Esophagus squamous epithelium (tissue), 5 donors: ENCODE results near the gene VRK2. TPM values are rescaled to one million over a fixed set of nuclear protein-coding genes. Genes with fewer than 3 reads are reported as not detected.
"Not testable (repeated sequence)": the region's sequence is repeated elsewhere in the genome, so short reads cannot be mapped to it uniquely, and the experiment has no call there.

Source experiments
- DNase-seq: peaks from one replicate; lab custom pipeline; 2025; lab: John Stamatoyannopoulos, UW
- H3K27ac ChIP-seq, 4 donors: fragments of 200-600 bp; sonication (generic); one replicate each; pipeline ENCODE4 v1.5.1; 2016 to 2019; ENCODE audit warnings: mild to moderate bottlenecking in 1 of 4
- H3K27me3 ChIP-seq, 4 donors: fragments of 200-600 bp; sonication (generic); 1 replicate in 3 of 4; 2 replicates in 1 of 4; pipeline versions ENCODE4 v1.5.1 to v1.6.0; 2017 to 2021; ENCODE audit warnings: antibody characterized with exemption in 1 of 4
- H3K36me3 ChIP-seq, 3 donors: fragments of 200-600 bp; sonication (generic); one replicate each; pipeline ENCODE4 v1.5.1; 2016 to 2019
- H3K4me1 ChIP-seq, 3 donors: fragments of 200-600 bp; sonication (generic); one replicate each; pipeline ENCODE4 v1.5.1; 2017 to 2019
- H3K4me3 ChIP-seq, 4 donors: fragments of 200-600 bp; sonication (generic); 1 replicate in 3 of 4; 2 replicates in 1 of 4; pipeline ENCODE4 v1.5.1; 2016 to 2019; ENCODE audit warnings: mild to moderate bottlenecking in 2 of 4, moderate library complexity in 1 of 4
- H3K9me3 ChIP-seq, 3 donors: fragments of 200-600 bp; sonication (generic); one replicate each; pipeline ENCODE4 v1.5.1; 2016 to 2019
- CTCF ChIP-seq, 6 experiments: fragments of 450-650 bp in 4 of 6; fragments of 200-600 bp in 2 of 6; sonication (generic) in 2 of 6; IDR thresholded peaks; one replicate each; pipeline ENCODE4 v1.5.1; 2016 to 2019; ENCODE audit warnings: antibody characterized with exemption in 6 of 6, mild to moderate bottlenecking in 4 of 6, moderate library complexity in 4 of 6
- POLR2A ChIP-seq, 4 donors: fragments of 450-650 bp; IDR thresholded peaks; one replicate each; pipeline ENCODE4 v1.6.1; 2017; ENCODE audit warnings: antibody characterized with exemption in 4 of 4, mild to moderate bottlenecking in 4 of 4, moderate library complexity in 3 of 4
- WGBS, 2 donors: methylation state at CpG; one replicate each; pipeline ENCODE4 v1.1.5; 2018; 5-methylcytosine and 5-hydroxymethylcytosine counted together
- intact Hi-C: fragments of 100-400 bp; cut with DNase I; formaldehyde crosslinking; loops from one replicate; pipeline ENCODE4 v1.15.0; 2022
- total RNA-seq, 4 donors: library from RNA; depleted of rRNA; stranded (reverse); fragments of >200 nt; gene quantifications; one replicate each; pipeline ENCODE4 v1.1.0, GENCODE V29; 2016
- donor health status: DM: yes; HTN: yes; CAD: no.

Gene VRK2
- total RNA-seq, 4 donors from 2014 or later: 17.9 to 33.6 (median 25.7) TPM

- DNase-seq: no peak
- intact Hi-C loops: no loop called here
- Histone ChIP-seq H3K4me3 (no peak overlapping the region), H3K27me3 (no peaks in the 10 kb centered on the region), H3K9me3 (peaks cover 0 to 5% (median 0%) of the 10 kb centered on the region in 3 donors), H3K27ac (no peak overlapping the region), H3K36me3 (peaks cover 0 to 54% (median 0%) of the 10 kb centered on the region in 3 donors), H3K4me1 (no peaks in the 10 kb centered on the region)
- 74 to 88% methylated on average over 2 of the region's 2 CpGs for WGBS, 2 donors
- TF ChIP-seq CTCF (IDR thresholded peaks at IDR 0.05) (no peak), POLR2A (IDR thresholded peaks at IDR 0.05) (no peak)
These were observed 42.5 kb downstream of the VRK2 start for GRCh38 chr2:58089081-58089480.

- WGBS, 2 donors: 94 to 100% methylated on average over 4 of the region's 4 CpGs
- H3K4me1 ChIP-seq, H3K4me3 ChIP-seq, H3K27ac ChIP-seq, intact Hi-C loops, DNase-seq, H3K27me3 ChIP-seq: not testable (repeated sequence)
- H3K36me3 ChIP-seq: peaks cover 0 to 62% (median 0%) of the 10 kb centered on the region in 3 donors
- H3K9me3 ChIP-seq: peaks cover 0 to 10% (median 0%) of the 10 kb centered on the region in 3 donors
These were observed 46.2 kb downstream of the VRK2 start for GRCh38 chr2:58092772-58093171.

GRCh38 chr2:58097025-58097424 lies 50.4 kb downstream of the VRK2 start:
- TF ChIP-seq POLR2A (IDR thresholded peaks at IDR 0.05) (no peak), CTCF (IDR thresholded peaks at IDR 0.05) (no peak)
- intact Hi-C loops: no loop called here

GRCh38 chr2:58098254-58099095 lies 51.9 kb downstream of the VRK2 start:
- H3K36me3 ChIP-seq: peaks cover 0 to 10% (median 0%) of the 10 kb centered on the region in 3 donors
- peaks cover 0 to 5% (median 0%) of the 10 kb centered on the region in 3 donors for H3K9me3 ChIP-seq
- no peaks in the 10 kb centered on the region for H3K4me1 ChIP-seq
- DNase-seq: no peak
- TF ChIP-seq POLR2A (IDR thresholded peaks at IDR 0.05) (no peak), CTCF (IDR thresholded peaks at IDR 0.05) (no peak)
- no peak overlapping the region for H3K4me3 ChIP-seq
- H3K27me3 ChIP-seq: no peaks in the 10 kb centered on the region
- no peak overlapping the region for H3K27ac ChIP-seq
- intact Hi-C loops: no loop called here
- WGBS, 2 donors: 79 to 84% methylated on average over 4 of the region's 4 CpGs

More at GRCh38 chr2:58097025-58097424, 50.4 kb downstream of the VRK2 start:
- Histone ChIP-seq H3K36me3 (peaks cover 0 to 21% (median 0%) of the 10 kb centered on the region in 3 donors), H3K9me3 (peaks cover 0 to 10% (median 0%) of the 10 kb centered on the region in 3 donors), H3K4me3 (no peak overlapping the region), H3K27me3 (no peaks in the 10 kb centered on the region), H3K4me1 (no peaks in the 10 kb centered on the region), H3K27ac (no peak overlapping the region)
- 72 to 91% methylated on average over 1 of the region's 1 CpG for WGBS, 2 donors
- DNase-seq: no peak

GRCh38 chr2:58099096-58099769 lies 52.6 kb downstream of the VRK2 start:
- Histone ChIP-seq H3K4me3 (no peak overlapping the region), H3K9me3 (peaks cover 0 to 5% (median 0%) of the 10 kb centered on the region in 3 donors), H3K4me1 (no peaks in the 10 kb centered on the region), H3K27ac (no peak overlapping the region), H3K27me3 (no peaks in the 10 kb centered on the region), H3K36me3 (peaks cover 0 to 10% (median 0%) of the 10 kb centered on the region in 3 donors)
- intact Hi-C loops: no loop called here
- TF ChIP-seq POLR2A (IDR thresholded peaks at IDR 0.05): no peak
- no peak for TF ChIP-seq CTCF (IDR thresholded peaks at IDR 0.05)
- no peak for DNase-seq
- WGBS, 2 donors: 89 to 90% methylated on average over 4 of the region's 4 CpGs
